H1 (cell line): ENCODE data around the gene GYPC. TPM values are rescaled to one million over a fixed set of nuclear protein-coding genes. Genes with fewer than 3 reads are reported as not detected.

Experiments used
- CTCF ChIA-PET: fragments of 300-600 bp; sonication (Branson Sonifier 250); formaldehyde crosslinking; loops from one replicate; lab custom pipeline; 2021; ENCODE audit not compliant: partially characterized antibody; lab: Charles Lee
- POLR2A ChIA-PET: fragments of 300-600 bp; sonication (Branson Sonifier 250); formaldehyde crosslinking; loops from one replicate; lab custom pipeline; 2021; ENCODE audit warnings: inconsistent platforms; ENCODE audit not compliant: partially characterized antibody; lab: Charles Lee
- DNase-seq, 2 experiments: peaks; one replicate each; pipeline versions ENCODE4 v3.0.0 to v3.0.0-alpha.2; 2010 to 2022; ENCODE audit warnings: low spot score in 2 of 2, low read depth in 1 of 2, mixed read lengths in 1 of 2
- FAIRE-seq: peaks from 2 replicates; lab custom pipeline; 2011; peaks lifted over from hg19 to GRCh38; lab: Jason Lieb, UNC
- H2AFZ ChIP-seq: 2 replicates; pipeline ENCODE4 v1.8.1; 2012; ENCODE audit warnings: low read length, inconsistent platforms
- H2AK5ac ChIP-seq: 2 replicates; pipeline ENCODE4 v1.6.1; 2013; ENCODE audit warnings: low read depth, low read length
- H2BK120ac ChIP-seq: replicated peaks from 2 replicates; pipeline ENCODE3; 2013; ENCODE audit warnings: low read depth, low read length, inconsistent platforms
- H2BK12ac ChIP-seq: 2 replicates; pipeline ENCODE4 v1.6.1; 2013; ENCODE audit warnings: low read depth, low read length
- H2BK15ac ChIP-seq: 2 replicates; pipeline ENCODE4 v1.6.1; 2013; ENCODE audit warnings: low read length
- H2BK20ac ChIP-seq: 2 replicates; pipeline ENCODE4 v1.6.1; 2013; ENCODE audit warnings: low read length
- H2BK5ac ChIP-seq: 2 replicates; pipeline ENCODE4 v1.6.1; 2013; ENCODE audit warnings: low read depth, low read length
- H3K14ac ChIP-seq: 2 replicates; pipeline ENCODE4 v1.6.1; 2013; ENCODE audit warnings: inconsistent platforms; ENCODE audit not compliant: insufficient read length
- H3K18ac ChIP-seq: 2 replicates; pipeline ENCODE4 v1.6.1; 2013; ENCODE audit warnings: low read length; ENCODE audit errors: extremely low read depth
- H3K23ac ChIP-seq: 2 replicates; pipeline ENCODE4 v1.6.1; 2013; ENCODE audit warnings: inconsistent platforms; ENCODE audit not compliant: insufficient read length
- H3K23me2 ChIP-seq: 2 replicates; pipeline ENCODE4 v1.6.1; 2013; ENCODE audit warnings: low read depth, low read length
- H3K27ac ChIP-seq: 2 replicates; pipeline ENCODE4 v1.6.1; 2011; ENCODE audit warnings: low read depth, low read length, inconsistent platforms
- H3K27me3 ChIP-seq, 4 experiments: replicated peaks in 1 of 4; 1 replicate in 1 of 4; 2 replicates in 3 of 4; pipeline versions ENCODE4 v1.6.1 to v1.8.1; 2011 to 2013; ENCODE audit warnings: low read length in 3 of 4, mild to moderate bottlenecking in 3 of 4, inconsistent platforms in 2 of 4, mixed read lengths in 2 of 4, moderate library complexity in 1 of 4; ENCODE audit not compliant: control insufficient read depth in 3 of 4, insufficient read depth in 3 of 4; ENCODE audit errors: extremely low read depth in 1 of 4
- H3K36me3 ChIP-seq, 4 experiments: 2 replicates each; pipeline versions ENCODE4 v1.6.1 to v1.8.1; 2011 to 2013; ENCODE audit warnings: mild to moderate bottlenecking in 4 of 4, low read length in 3 of 4, moderate library complexity in 2 of 4, control low read depth in 1 of 4, inconsistent platforms in 1 of 4; ENCODE audit not compliant: insufficient read depth in 4 of 4, control insufficient read depth in 2 of 4
- H3K4ac ChIP-seq: replicated peaks from 2 replicates; pipeline ENCODE3; 2013; ENCODE audit warnings: low read length, low read depth, mixed read lengths, inconsistent platforms; ENCODE audit not compliant: insufficient read length
- H3K4me1 ChIP-seq, 4 experiments: replicated peaks in 1 of 4; 1 replicate in 1 of 4; 2 replicates in 3 of 4; pipeline versions ENCODE4 v1.6.1 to v1.8.1; 2011 to 2013; ENCODE audit warnings: low read length in 3 of 4, inconsistent platforms in 2 of 4, mixed read lengths in 1 of 4; ENCODE audit not compliant: insufficient read depth in 4 of 4, control insufficient read depth in 3 of 4
- H3K4me2 ChIP-seq, 2 experiments: 2 replicates each; pipeline versions ENCODE4 v1.6.1 to v1.8.1; 2011 to 2013; ENCODE audit warnings: low read depth in 2 of 2, low read length in 2 of 2, control low read depth in 1 of 2, inconsistent platforms in 1 of 2, mild to moderate bottlenecking in 1 of 2; ENCODE audit not compliant: insufficient read depth in 1 of 2
- H3K4me3 ChIP-seq, 4 experiments: fragments of 200-600, 300-600 bp in 1 of 4; sonication (generic), shearing (Covaris generic), sonication (Bioruptor Twin) in 1 of 4; 2 replicates each; pipeline versions ENCODE4 v1.5.1 to v1.8.1; 2011 to 2016; ENCODE audit warnings: low read length in 4 of 4, low read depth in 3 of 4, control low read depth in 2 of 4, inconsistent platforms in 2 of 4, mild to moderate bottlenecking in 2 of 4, mixed read lengths in 1 of 4, moderate library complexity in 1 of 4; ENCODE audit not compliant: insufficient read depth in 2 of 4; ENCODE audit errors: extremely low read depth in 1 of 4
- H3K56ac ChIP-seq: replicated peaks from 2 replicates; pipeline ENCODE3; 2013; ENCODE audit warnings: low read depth, mild to moderate bottlenecking, mixed read lengths, low read length, inconsistent platforms; ENCODE audit not compliant: insufficient read length
- H3K79me1 ChIP-seq: 2 replicates; pipeline ENCODE4 v1.6.1; 2013; ENCODE audit warnings: low read depth, low read length, control low read depth
- H3K79me2 ChIP-seq, 2 experiments: 2 replicates each; pipeline versions ENCODE4 v1.6.1 to v1.8.1; 2012 to 2013; ENCODE audit warnings: low read length in 2 of 2, mild to moderate bottlenecking in 2 of 2, inconsistent platforms in 1 of 2; ENCODE audit not compliant: insufficient read depth in 2 of 2, control insufficient read depth in 1 of 2
- H3K9ac ChIP-seq, 4 experiments: replicated peaks in 1 of 4; 1 replicate in 1 of 4; 2 replicates in 3 of 4; pipeline versions ENCODE4 v1.6.1 to v1.8.1; 2011 to 2013; ENCODE audit warnings: low read depth in 3 of 4, low read length in 3 of 4, control low read depth in 2 of 4, mild to moderate bottlenecking in 2 of 4, moderate library complexity in 2 of 4, inconsistent platforms in 1 of 4; ENCODE audit errors: extremely low read depth in 1 of 4
- H3K9me3 ChIP-seq, 2 experiments: 2 replicates each; pipeline versions ENCODE4 v1.6.1 to v1.8.1; 2012 to 2013; ENCODE audit warnings: mild to moderate bottlenecking in 2 of 2, moderate library complexity in 2 of 2, control low read depth in 1 of 2, inconsistent platforms in 1 of 2, low read depth in 1 of 2, low read length in 1 of 2, mixed read lengths in 1 of 2; ENCODE audit not compliant: insufficient read depth in 2 of 2
- H4K20me1 ChIP-seq, 2 experiments: replicated peaks in 1 of 2; 2 replicates each; pipeline versions ENCODE3 to v1.8.1; 2011 to 2013; ENCODE audit warnings: inconsistent platforms in 2 of 2, low read length in 2 of 2, mild to moderate bottlenecking in 1 of 2; ENCODE audit not compliant: insufficient read depth in 2 of 2, control insufficient read depth in 1 of 2
- H4K5ac ChIP-seq: 2 replicates; pipeline ENCODE4 v1.6.1; 2013; ENCODE audit warnings: low read length, low read depth, mixed read lengths, inconsistent platforms; ENCODE audit not compliant: insufficient read length
- H4K8ac ChIP-seq: 2 replicates; pipeline ENCODE4 v1.8.0; 2013; ENCODE audit warnings: mild to moderate bottlenecking, moderate library complexity, low read length, inconsistent platforms; ENCODE audit not compliant: insufficient read depth; ENCODE audit errors: extremely low read depth
- H4K91ac ChIP-seq: replicated peaks from 2 replicates; pipeline ENCODE3; 2013; ENCODE audit warnings: low read length, mixed read lengths, inconsistent platforms; ENCODE audit not compliant: insufficient read length
- BACH1 ChIP-seq: IDR thresholded peaks from 2 replicates; pipeline ENCODE4 v1.6.1; 2012; ENCODE audit warnings: low read length, improper control_type of control experiment
- BRCA1 ChIP-seq: IDR thresholded peaks from 2 replicates; pipeline ENCODE4 v1.6.1; 2012; ENCODE audit warnings: low read depth, low read length, improper control_type of control experiment
- HDAC6 ChIP-seq: IDR thresholded peaks from one replicate; pipeline ENCODE4 v1.7.1; 2012; ENCODE audit warnings: low read depth, mild to moderate bottlenecking, inconsistent platforms, low read length, moderate library complexity
- KDM1A ChIP-seq: fragments of 200-600, 300-600 bp; sonication (generic); IDR thresholded peaks from 2 replicates; pipeline ENCODE4 v1.7.1; 2016; ENCODE audit warnings: mild to moderate bottlenecking, low read length, borderline replicate concordance
- MAFK ChIP-seq: IDR thresholded peaks from 2 replicates; pipeline ENCODE4 v1.6.1; 2012; ENCODE audit warnings: low read depth, mild to moderate bottlenecking, improper control_type of control experiment, low read length
- POU5F1 ChIP-seq: IDR thresholded peaks from 2 replicates; pipeline ENCODE4 v1.6.1; 2011; ENCODE audit warnings: low read depth, mild to moderate bottlenecking, low read length, moderate library complexity
- SIN3A ChIP-seq, 2 experiments: IDR thresholded peaks in 1 of 2; conservative IDR thresholded peaks in 1 of 2; 2 replicates each; pipeline ENCODE4 v1.6.1; 2011 to 2012; ENCODE audit warnings: low read length in 2 of 2, improper control_type of control experiment in 1 of 2, low read depth in 1 of 2, mild to moderate bottlenecking in 1 of 2
- SP1 ChIP-seq: IDR thresholded peaks from 2 replicates; pipeline ENCODE4 v1.6.1; 2011; ENCODE audit warnings: low read depth, low read length
- SRF ChIP-seq: IDR thresholded peaks from 2 replicates; pipeline ENCODE4 v1.6.1; 2011; ENCODE audit warnings: mild to moderate bottlenecking, low read depth, low read length, moderate library complexity
- WGBS, 2 experiments: shearing (Covaris generic) in 1 of 2; methylation state at CpG; one replicate each; pipeline versions ENCODE4 v1.1.6 to v1.1.7; 2013 to 2015; ENCODE audit warnings: low lambda C conversion rate in 2 of 2, mixed read lengths in 2 of 2, inconsistent platforms in 1 of 2, low coverage in 1 of 2, missing lambda C conversion rate in 1 of 2; ENCODE audit not compliant: insufficient replicate concordance in 2 of 2, insufficient coverage in 1 of 2, insufficient read length in 1 of 2; ENCODE audit errors: extremely low coverage in 1 of 2, missing lambda C conversion rate in 1 of 2; 5-methylcytosine and 5-hydroxymethylcytosine counted together
- polyA plus RNA-seq, 7 experiments: library from polyadenylated mRNA; depleted of rRNA in 3 of 7; stranded (reverse) in 5 of 7; unstranded in 2 of 7; fragments of >200 nt in 5 of 7; fragments of 200-250 nt in 2 of 7; gene quantifications; 1 replicate in 5 of 7; 2 replicates in 1 of 7; 4 replicates in 1 of 7; pipeline versions ENCODE4 v1.2.1 to v1.2.3, GENCODE V29; 2011 to 2013; ENCODE audit warnings: missing spikeins in 2 of 7, mixed read lengths in 2 of 7
- total RNA-seq: library from RNA; stranded (reverse); fragmentation: NEBNext Ultra II Directional; extraction: Animal tissue kit (Norgen Biotek cat#: 25700); gene quantifications from 2 replicates; pipeline ENCODE4 v1.2.1, GENCODE V29; 2021
- TF ChIP-seq, protein P1 (sequence below): IDR thresholded peaks from 2 replicates; pipeline ENCODE4 v1.6.1; 2012; ENCODE audit warnings: low read length, inconsistent platforms

Gene GYPC
- total and polyA plus RNA-seq, 2 of the 8 experiments (the other 6 are each of a cell fraction or from before 2014, with no cell fraction given): 26.8 to 53.6 TPM

GRCh38 chr2:126696644-126697520 lies 40.9 kb downstream of the GYPC start:
- Histone ChIP-seq H3K9ac (no peak overlapping the region), H3K4me2 (no peak overlapping the region), H3K23me2 (no peaks in the 10 kb centered on the region), H3K18ac (no peak overlapping the region), H3K23ac (no peak overlapping the region), H3K27me3 (no peaks in the 10 kb centered on the region), H3K9me3 (peaks cover 6 to 12% of the 10 kb centered on the region in 2 experiments; a peak in 3 of 4 replicates), H4K5ac (no peak overlapping the region), H3K4me3 (no peak overlapping the region), H3K56ac (no peak overlapping the region), H3K4ac (no peak overlapping the region), H3K36me3 (peaks cover 0 to 3% (median 1%) of the 10 kb centered on the region in 4 experiments; a peak in 2 of 8 replicates), H4K20me1 (no peaks in the 10 kb centered on the region), H3K79me2 (no peaks in the 10 kb centered on the region), H3K4me1 (peaks cover 0 to 10% (median 5%) of the 10 kb centered on the region in 4 experiments; a peak in 5 of 7 replicates), H2BK120ac (no peak overlapping the region), H2BK15ac (no peak overlapping the region), H3K79me1 (no peaks in the 10 kb centered on the region), H3K27ac (no peak overlapping the region), H2AK5ac (no peak overlapping the region), H4K8ac (peak overlapping the region; percentile 6; the same call in 1 of the 2 replicates), H2AFZ (no peak overlapping the region), H3K14ac (no peak overlapping the region), H4K91ac (no peak overlapping the region), H2BK20ac (no peak overlapping the region), H2BK5ac (no peak overlapping the region), H2BK12ac (no peak overlapping the region)
- FAIRE-seq (no peak), DNase-seq (no peak)
- WGBS, 2 experiments: 92% methylated on average over 14 of the region's 15 CpGs; no CpG with 5 or more reads in 1 of the 2 experiments
- ChIA-PET CTCF (interaction anchor here (1.2 to 1.9 kb wide), 2 partner anchors 10 to 169 kb away, joined by 4 to 5 read pairs; no protein-coding TSS in a partner anchor), POLR2A (interaction anchor here (0.6 to 0.8 kb wide), 2 partner anchors 22 to 65 kb away, joined by 3 to 4 read pairs; no protein-coding TSS in a partner anchor)
- TF ChIP-seq POU5F1: no peak
- TF ChIP-seq SRF: no peak
- no peak for TF ChIP-seq MAFK
- no peak for TF ChIP-seq BACH1
- TF ChIP-seq KDM1A: no peak
- TF ChIP-seq BRCA1: no peak
- no peak for TF ChIP-seq HDAC6
- TF ChIP-seq SP1: no peak
- no peak for TF ChIP-seq SIN3A (conservative IDR thresholded peaks at IDR 0.05 in 1 of 2, IDR thresholded peaks at IDR 0.05 in 1 of 2; ENCODE audit: low read depth in 1 of 2, low read length in 2 of 2)
- TF ChIP-seq, protein P1, sequence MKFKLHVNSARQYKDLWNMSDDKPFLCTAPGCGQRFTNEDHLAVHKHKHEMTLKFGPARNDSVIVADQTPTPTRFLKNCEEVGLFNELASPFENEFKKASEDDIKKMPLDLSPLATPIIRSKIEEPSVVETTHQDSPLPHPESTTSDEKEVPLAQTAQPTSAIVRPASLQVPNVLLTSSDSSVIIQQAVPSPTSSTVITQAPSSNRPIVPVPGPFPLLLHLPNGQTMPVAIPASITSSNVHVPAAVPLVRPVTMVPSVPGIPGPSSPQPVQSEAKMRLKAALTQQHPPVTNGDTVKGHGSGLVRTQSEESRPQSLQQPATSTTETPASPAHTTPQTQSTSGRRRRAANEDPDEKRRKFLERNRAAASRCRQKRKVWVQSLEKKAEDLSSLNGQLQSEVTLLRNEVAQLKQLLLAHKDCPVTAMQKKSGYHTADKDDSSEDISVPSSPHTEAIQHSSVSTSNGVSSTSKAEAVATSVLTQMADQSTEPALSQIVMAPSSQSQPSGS: no peak
